Measurements from ENCODE around the gene FAF1.

DNA sequence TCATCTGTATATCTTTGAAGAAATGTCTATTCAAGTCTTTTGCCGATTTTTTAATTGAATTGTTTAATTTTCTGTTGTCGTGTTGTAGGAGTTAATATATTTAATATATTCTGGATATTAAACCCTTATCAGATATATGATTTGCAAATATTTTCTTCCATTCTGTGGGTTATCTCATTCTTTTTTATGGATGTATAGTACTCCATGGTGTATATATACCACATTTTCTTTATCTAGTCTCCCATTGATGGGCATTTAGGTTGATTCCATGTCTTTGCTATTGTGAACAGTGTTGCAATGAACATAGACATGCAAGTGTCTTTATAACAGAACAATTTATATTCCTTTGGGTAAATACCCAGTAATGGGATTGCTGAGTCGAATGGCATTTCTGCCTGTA, 436.5 kb downstream of the FAF1 start:
- TF ChIP-seq CTCF (IDR thresholded peaks at IDR 0.05; ENCODE audit: control extremely low read depth in 1 of 3, insufficient read depth in 1 of 3, low read depth in 1 of 3, low read length in 3 of 3) (no peak), BRCA1 (IDR thresholded peaks at IDR 0.05; ENCODE audit: low read depth, low read length) (no peak), EGR1 (IDR thresholded peaks at IDR 0.05; ENCODE audit: borderline replicate concordance, low read depth, low read length) (no peak), EZH2 (IDR thresholded peaks at IDR 0.05; ENCODE audit: low read depth, low read length, severe bottlenecking) (no peak), TBP (IDR thresholded peaks at IDR 0.05; ENCODE audit: low read depth, low read length) (no peak), RAD21 (IDR thresholded peaks at IDR 0.05 in 1 of 2, conservative IDR thresholded peaks at IDR 0.05 in 1 of 2; ENCODE audit: low read depth in 2 of 2, low read length in 2 of 2) (no peak), E2F6 (IDR thresholded peaks at IDR 0.05) (no peak)

Data from H1 (cell line).